GM12878 (cell line): ENCODE results near the gene TIGD4. TPM values are rescaled to one million over a fixed set of nuclear protein-coding genes. Genes with fewer than 3 reads are reported as not detected.

Experiments
- ATAC-seq: fragments of 200-7000 bp; cut with Tn5 transposase; 3 replicates; pipeline ENCODE4 v1.9.1; 2020; ENCODE audit warnings: mild to moderate bottlenecking, moderate library complexity
- BruUV-seq: library from RNA; stranded (reverse); fragments of 400-500 nt; replicated peaks from 2 replicates; lab custom pipeline; 2021; lab: Mats Ljungman, UMichigan
- CTCF ChIA-PET: fragments of 300-600 bp; sonication (Branson Sonifier 250); formaldehyde crosslinking; extraction: SDS; loops from one replicate; lab custom pipeline; 2021; ENCODE audit warnings: inconsistent platforms; lab: Yijun Ruan, JAX
- POLR2A ChIA-PET: fragments of 350-600 bp; formaldehyde crosslinking; extraction: SDS; loops from one replicate; lab custom pipeline; 2021; ENCODE audit warnings: inconsistent platforms; lab: Charles Lee
- RAD21 ChIA-PET: fragments of 300-600 bp; sonication (Branson Sonifier 250); formaldehyde crosslinking; loops from one replicate; lab custom pipeline; 2023; ENCODE audit warnings: antibody characterized with exemption; ENCODE audit not compliant: unreplicated experiment; lab: Charles Lee
- SMC1A ChIA-PET: fragments of 300-600 bp; sonication (Branson Sonifier 250); formaldehyde crosslinking; loops from one replicate; lab custom pipeline; 2023; ENCODE audit not compliant: unreplicated experiment, uncharacterized antibody; lab: Charles Lee
- DNase-seq: peaks from one replicate; pipeline ENCODE4 v3.0.0-alpha.2; 2011; ENCODE audit warnings: low read depth, low spot score
- FAIRE-seq: peaks from 3 replicates; lab custom pipeline; 2011; peaks lifted over from hg19 to GRCh38; lab: Jason Lieb, UNC
- H2AFZ ChIP-seq: 2 replicates; pipeline ENCODE4 v1.6.0; 2011; ENCODE audit warnings: low read depth, low read length, control low read depth; ENCODE audit not compliant: control insufficient read depth
- H3K27ac ChIP-seq: 2 replicates; pipeline ENCODE4 v1.5.1; 2011; ENCODE audit warnings: control low read depth; ENCODE audit not compliant: control insufficient read depth, insufficient read depth
- H3K27me3 ChIP-seq, 2 experiments: replicated peaks in 1 of 2; 2 replicates each; pipeline versions ENCODE4 v1.6.0 to v1.6.1; 2011; ENCODE audit warnings: low read length in 1 of 2; ENCODE audit not compliant: control insufficient read depth in 2 of 2, insufficient read depth in 2 of 2
- H3K36me3 ChIP-seq, 2 experiments: 2 replicates each; pipeline ENCODE4 v1.5.1; 2011; ENCODE audit warnings: low read length in 1 of 2; ENCODE audit not compliant: control insufficient read depth in 2 of 2, insufficient read depth in 2 of 2
- H3K4me1 ChIP-seq: 2 replicates; pipeline ENCODE4 v1.6.1; 2011; ENCODE audit warnings: mild to moderate bottlenecking, low read length, moderate library complexity, mixed read lengths; ENCODE audit not compliant: control insufficient read depth, insufficient read depth
- H3K4me2 ChIP-seq: 2 replicates; pipeline ENCODE4 v1.6.0; 2011; ENCODE audit warnings: control low read depth; ENCODE audit not compliant: control insufficient read depth, insufficient read depth
- H3K4me3 ChIP-seq: fragments of 200-600 bp; sonication (generic); 2 replicates; pipeline ENCODE4 v1.5.1; 2016
- H3K79me2 ChIP-seq: 2 replicates; pipeline ENCODE4 v1.6.0; 2011; ENCODE audit warnings: low read length; ENCODE audit not compliant: control insufficient read depth, insufficient read depth
- H3K9ac ChIP-seq: 2 replicates; pipeline ENCODE4 v1.8.0; 2011; ENCODE audit warnings: low read length, control low read depth, mixed read lengths; ENCODE audit not compliant: control insufficient read depth, insufficient read depth
- H3K9me3 ChIP-seq: replicated peaks from 3 replicates; pipeline ENCODE4 v1.5.1; 2011; ENCODE audit warnings: mild to moderate bottlenecking, low read length; ENCODE audit not compliant: control insufficient read depth, insufficient read depth
- H4K20me1 ChIP-seq: 2 replicates; pipeline ENCODE4 v1.6.0; 2011; ENCODE audit not compliant: control insufficient read depth, insufficient read depth
- BHLHE40 ChIP-seq, 2 experiments: fragments of 450-650 bp in 1 of 2; IDR thresholded peaks; 2 replicates each; pipeline ENCODE4 v1.6.1; 2011 to 2017; ENCODE audit warnings: low read depth in 2 of 2, borderline replicate concordance in 1 of 2, improper control_type of control experiment in 1 of 2, low read length in 1 of 2, mild to moderate bottlenecking in 1 of 2
- JUNB ChIP-seq: IDR thresholded peaks from 2 replicates; pipeline ENCODE4 v1.6.1; 2016; ENCODE audit warnings: antibody characterized with exemption, mild to moderate bottlenecking
- PML ChIP-seq: IDR thresholded peaks from 2 replicates; pipeline ENCODE4 v1.6.1; 2012; ENCODE audit warnings: low read length, inconsistent platforms
- SPI1 ChIP-seq: IDR thresholded peaks from 2 replicates; pipeline ENCODE4 v1.6.1; 2011; ENCODE audit warnings: low read depth, mild to moderate bottlenecking, low read length, moderate library complexity, borderline replicate concordance; ENCODE audit not compliant: insufficient read depth
- TARDBP ChIP-seq: IDR thresholded peaks from 2 replicates; pipeline ENCODE4 v1.6.1; 2016; ENCODE audit warnings: borderline replicate concordance
- TCF7 ChIP-seq: IDR thresholded peaks from 2 replicates; pipeline ENCODE4 v1.6.1; 2014; ENCODE audit warnings: antibody characterized with exemption, borderline replicate concordance
- WGBS: methylation state at CpG from one replicate; pipeline ENCODE4 v1.1.6; 2016; ENCODE audit warnings: low lambda C conversion rate; ENCODE audit not compliant: insufficient replicate concordance, insufficient coverage; ENCODE audit errors: missing lambda C conversion rate; 5-methylcytosine and 5-hydroxymethylcytosine counted together
- in situ Hi-C: fragments of 300-500 bp; cut with MboI; formaldehyde crosslinking; loops from 9 replicates; pipeline ENCODE4 v1.14.3; 2018; ENCODE audit warnings: mixed read lengths
- intact Hi-C: fragments of 100-400 bp; cut with micrococcal nuclease; formaldehyde crosslinking; loops from one replicate; pipeline ENCODE4 v1.14.2; 2022; ENCODE audit not compliant: unreplicated experiment
- polyA plus RNA-seq, 11 experiments: library from polyadenylated mRNA; depleted of rRNA in 4 of 11; unstranded in 6 of 11; stranded (reverse) in 5 of 11; fragments of >200 nt; fragmentation: Nextera tagmentation in 4 of 11; fragmentation: Illumina TruSeq in 1 of 11; extraction: Ambion mirVana in 4 of 11; extraction: Trizol in 1 of 11; gene quantifications; 1 replicate in 1 of 11; 2 replicates in 10 of 11; pipeline versions ENCODE4 v1.2.1 to v1.2.3, GENCODE V29; 2011 to 2016; ENCODE audit warnings: inconsistent platforms in 2 of 11, missing spikeins in 2 of 11, low read depth in 1 of 11
- total RNA-seq, 4 experiments: library from RNA; depleted of rRNA in 3 of 4; stranded (reverse); fragments of >200 nt in 3 of 4; fragmentation: Illumina TruSeq in 1 of 4; extraction: Trizol in 1 of 4; gene quantifications; 2 replicates each; pipeline versions ENCODE4 v1.2.1 to v1.2.3, GENCODE V29; 2013 to 2021
- TF ChIP-seq, protein P1 (sequence below): fragments of 450-650 bp; IDR thresholded peaks from 2 replicates; pipeline ENCODE4 v1.6.1; 2018; ENCODE audit warnings: mild to moderate bottlenecking, low read depth, moderate library complexity; ENCODE audit not compliant: partially characterized antibody

TIGD4 gene
- total and polyA plus RNA-seq, 10 of the 15 experiments (the other 5 are each of a cell fraction or from before 2014, with no cell fraction given) = 0.20 to 1.6 (median 0.48) TPM

DNA sequence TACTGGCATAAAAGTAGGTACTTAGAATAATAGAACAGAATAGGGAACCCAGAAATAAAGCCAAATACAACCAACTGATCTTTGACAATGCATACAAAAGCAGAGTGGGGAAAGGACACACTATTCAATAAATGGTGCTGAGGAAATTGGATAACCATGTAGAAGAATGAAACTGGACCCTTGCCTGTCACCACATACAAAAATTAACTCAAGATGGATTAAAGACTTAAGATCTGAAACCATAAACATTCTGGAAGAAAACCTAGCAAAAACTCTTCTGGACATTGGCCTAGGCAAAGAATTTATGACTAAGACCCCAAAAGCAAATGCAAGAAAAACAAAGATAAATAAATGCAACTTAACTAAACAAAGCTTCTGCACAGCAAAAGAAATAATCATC, 45.8 kb upstream of the TIGD4 start:
- no TSS peak for BruUV-seq
- SMC1A ChIA-PET = interaction anchor here (1.1 kb wide), 1 partner anchor 17 kb away, joined by 3 read pairs; no protein-coding TSS in a partner anchor
- Histone ChIP-seq H2AFZ (no peak overlapping the region), H3K79me2 (no peaks in the 10 kb centered on the region), H3K27me3 (no peaks in the 10 kb centered on the region), H3K4me1 (no peaks in the 10 kb centered on the region), H3K36me3 (no peaks in the 10 kb centered on the region), H3K4me3 (no peak overlapping the region), H3K9ac (no peak overlapping the region), H4K20me1 (no peaks in the 10 kb centered on the region), H3K9me3 (no peaks in the 10 kb centered on the region), H3K27ac (no peak overlapping the region), H3K4me2 (no peak overlapping the region)
- no peak for ATAC-seq
- DNase-seq = no peak
- in situ Hi-C loops (no loop called here), intact Hi-C loops (no loop called here)
- TF ChIP-seq TARDBP = no peak
- no peak for FAIRE-seq
- RAD21 ChIA-PET = no interaction called here
- POLR2A ChIA-PET = no interaction called here
- CTCF ChIA-PET = no interaction called here

DNA sequence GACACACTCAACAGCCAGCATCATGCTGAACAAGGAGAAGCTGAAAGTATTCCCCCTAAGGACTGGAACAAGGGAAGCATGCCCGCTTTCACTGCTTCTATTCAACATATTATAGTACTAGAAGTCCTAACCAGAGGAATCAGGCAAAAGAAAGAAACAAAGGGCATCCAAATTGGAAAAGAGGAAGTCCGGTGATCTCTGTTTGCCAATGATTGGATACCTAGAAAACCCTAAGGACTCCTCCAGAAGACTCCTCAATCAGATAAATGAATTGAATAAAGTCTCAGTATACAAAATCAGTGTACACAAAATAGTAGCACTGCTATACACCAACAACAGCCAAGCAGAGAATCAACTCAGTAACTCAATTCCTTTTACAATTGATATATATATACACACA, 45.0 kb upstream of the TIGD4 start:
- no peak overlapping the region for H3K9ac ChIP-seq
- no peak for TF ChIP-seq SPI1
- TF ChIP-seq PML = no peak
- no peak for TF ChIP-seq BHLHE40 (IDR thresholded peaks at IDR 0.05; ENCODE audit: borderline replicate concordance in 1 of 2, low read depth in 2 of 2, low read length in 1 of 2)
- no peak for TF ChIP-seq JUNB
- TF ChIP-seq, protein P1, sequence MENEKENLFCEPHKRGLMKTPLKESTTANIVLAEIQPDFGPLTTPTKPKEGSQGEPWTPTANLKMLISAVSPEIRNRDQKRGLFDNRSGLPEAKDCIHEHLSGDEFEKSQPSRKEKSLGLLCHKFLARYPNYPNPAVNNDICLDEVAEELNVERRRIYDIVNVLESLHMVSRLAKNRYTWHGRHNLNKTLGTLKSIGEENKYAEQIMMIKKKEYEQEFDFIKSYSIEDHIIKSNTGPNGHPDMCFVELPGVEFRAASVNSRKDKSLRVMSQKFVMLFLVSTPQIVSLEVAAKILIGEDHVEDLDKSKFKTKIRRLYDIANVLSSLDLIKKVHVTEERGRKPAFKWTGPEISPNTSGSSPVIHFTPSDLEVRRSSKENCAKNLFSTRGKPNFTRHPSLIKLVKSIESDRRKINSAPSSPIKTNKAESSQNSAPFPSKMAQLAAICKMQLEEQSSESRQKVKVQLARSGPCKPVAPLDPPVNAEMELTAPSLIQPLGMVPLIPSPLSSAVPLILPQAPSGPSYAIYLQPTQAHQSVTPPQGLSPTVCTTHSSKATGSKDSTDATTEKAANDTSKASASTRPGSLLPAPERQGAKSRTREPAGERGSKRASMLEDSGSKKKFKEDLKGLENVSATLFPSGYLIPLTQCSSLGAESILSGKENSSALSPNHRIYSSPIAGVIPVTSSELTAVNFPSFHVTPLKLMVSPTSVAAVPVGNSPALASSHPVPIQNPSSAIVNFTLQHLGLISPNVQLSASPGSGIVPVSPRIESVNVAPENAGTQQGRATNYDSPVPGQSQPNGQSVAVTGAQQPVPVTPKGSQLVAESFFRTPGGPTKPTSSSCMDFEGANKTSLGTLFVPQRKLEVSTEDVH = no peak
- TF ChIP-seq TCF7 = no peak
- ChIA-PET RAD21 (no interaction called here), SMC1A (no interaction called here), POLR2A (no interaction called here), CTCF (no interaction called here)
- no peaks in the 10 kb centered on the region for H3K4me1 ChIP-seq
- intact Hi-C loops = no loop called here
- in situ Hi-C loops = no loop called here
- H3K4me2 ChIP-seq = no peak overlapping the region
- FAIRE-seq (no peak), DNase-seq (no peak), ATAC-seq (no peak)
- no peaks in the 10 kb centered on the region for H3K9me3 ChIP-seq
- 95% methylated on average over 2 of the region's 2 CpGs for WGBS
- H2AFZ ChIP-seq = no peak overlapping the region
- no TSS peak for BruUV-seq
- H4K20me1 ChIP-seq = no peaks in the 10 kb centered on the region
- H3K27me3 ChIP-seq = no peaks in the 10 kb centered on the region
- no peak overlapping the region for H3K27ac ChIP-seq
- no peak overlapping the region for H3K4me3 ChIP-seq
- H3K36me3 ChIP-seq = no peaks in the 10 kb centered on the region
- H3K79me2 ChIP-seq = no peaks in the 10 kb centered on the region
